HG03097 (cell line): ENCODE measurements around the gene FOXO1.

ENCODE experiments used
- ATAC-seq: cut with Tn5 transposase; IDR thresholded peaks from one replicate; pipeline ENCODE4 v1.9.1; 2021; ENCODE audit not compliant: unreplicated experiment, low FRiP score

Gene FOXO1

GRCh38 chr13:40640202-40640601 is 26.2 kb downstream of the FOXO1 start:
- no peak for ATAC-seq

DNA sequence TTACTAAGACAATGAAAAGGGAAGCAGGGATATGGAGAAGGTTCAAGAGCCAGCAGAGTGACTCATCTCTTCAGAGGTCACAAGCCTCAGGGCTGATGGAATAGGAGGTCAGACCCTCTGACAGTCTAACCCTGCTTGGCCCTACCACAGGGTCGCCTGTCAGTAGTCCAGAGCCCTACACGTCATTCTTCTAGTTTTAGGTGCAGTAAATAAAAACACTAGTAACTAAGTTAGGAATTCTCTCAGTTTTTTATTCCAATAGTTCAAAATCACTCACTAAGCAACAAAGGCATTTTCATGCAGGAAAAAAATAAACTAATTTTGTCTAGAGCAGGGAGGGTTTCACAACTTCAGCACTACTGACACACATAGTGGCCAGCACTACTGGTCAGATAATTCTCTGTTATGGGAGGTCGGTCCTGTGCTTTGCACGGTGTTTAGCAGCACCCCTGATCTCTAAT is 27.2 kb downstream of the FOXO1 start:
- no peak for ATAC-seq

DNA sequence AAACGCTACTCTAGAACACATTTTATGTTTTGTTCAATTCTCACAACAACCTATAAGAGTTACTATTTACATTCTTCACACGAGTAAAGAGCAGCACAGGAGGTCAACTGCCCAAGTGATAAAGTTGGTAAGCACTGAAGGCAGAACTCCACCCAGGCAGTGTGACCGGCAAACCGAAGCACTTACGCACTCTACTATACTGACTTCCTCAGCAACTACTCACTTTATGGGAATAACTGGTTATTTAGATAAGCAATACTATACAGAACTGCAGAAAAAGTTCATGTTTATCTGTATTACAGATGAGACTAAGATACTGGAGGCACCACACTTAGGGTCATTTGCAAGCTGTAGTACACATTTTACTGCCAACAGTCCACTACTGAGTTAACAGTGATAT is 28.8 kb downstream of the FOXO1 start:
- no peak for ATAC-seq

GRCh38 chr13:40635315-40635995 is 31.0 kb downstream of the FOXO1 start:
- ATAC-seq: no peak

- ATAC-seq: no peak
Measured at GRCh38 chr13:40632915-40633314, 33.5 kb downstream of the FOXO1 start.

DNA sequence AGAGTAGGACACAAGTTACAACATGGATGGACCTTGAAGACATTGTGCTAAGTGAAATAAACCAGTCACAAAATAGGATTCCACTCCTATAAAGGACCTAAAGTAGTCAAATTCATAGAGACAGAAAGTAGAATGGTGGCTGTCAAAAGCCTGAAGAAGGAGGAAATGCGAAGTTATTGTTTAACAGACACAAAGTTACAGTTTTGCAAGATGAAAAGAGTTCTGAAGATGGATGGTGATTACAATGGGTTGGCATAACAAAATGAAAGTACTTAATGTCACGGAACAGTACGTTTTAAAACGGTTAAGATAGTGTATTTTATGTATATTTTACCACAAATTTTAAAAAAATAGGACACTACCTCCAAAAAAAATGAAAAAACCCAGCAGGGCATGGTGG is 34.8 kb downstream of the FOXO1 start:
- no peak for ATAC-seq

DNA sequence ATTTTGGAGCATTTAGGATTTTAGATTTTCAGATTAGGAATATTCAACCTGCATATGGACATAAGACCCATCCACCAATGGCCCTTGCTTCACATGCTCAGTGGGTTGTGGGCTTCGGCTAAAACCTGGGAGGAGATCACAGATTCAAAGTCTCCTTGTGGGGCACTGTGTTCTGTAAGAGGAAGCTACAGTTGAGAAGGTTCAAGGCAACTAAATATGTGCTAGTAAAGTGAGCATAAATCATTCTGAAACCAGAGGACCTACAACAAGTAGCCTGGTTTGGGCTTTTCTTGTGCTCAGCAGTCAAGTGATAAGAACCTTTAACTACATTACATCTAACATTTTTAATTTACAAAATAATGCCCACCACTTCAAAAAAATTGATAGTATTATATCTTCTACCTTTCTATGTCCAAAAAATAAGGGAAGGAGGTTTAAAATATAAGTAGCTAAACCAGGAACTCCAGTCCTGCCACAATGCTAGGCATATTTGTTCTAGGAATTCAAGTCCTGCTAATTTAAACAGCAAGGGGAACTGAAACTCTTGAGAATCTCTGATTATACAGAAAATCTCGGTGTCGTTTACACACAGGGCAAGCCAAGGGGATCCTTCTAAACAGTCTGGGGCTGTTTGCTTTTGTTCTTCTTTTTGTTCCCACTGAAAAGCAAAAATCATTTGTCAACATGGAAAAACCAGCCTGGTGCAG is 36.6 kb downstream of the FOXO1 start:
- ATAC-seq: peak; percentile 52

DNA sequence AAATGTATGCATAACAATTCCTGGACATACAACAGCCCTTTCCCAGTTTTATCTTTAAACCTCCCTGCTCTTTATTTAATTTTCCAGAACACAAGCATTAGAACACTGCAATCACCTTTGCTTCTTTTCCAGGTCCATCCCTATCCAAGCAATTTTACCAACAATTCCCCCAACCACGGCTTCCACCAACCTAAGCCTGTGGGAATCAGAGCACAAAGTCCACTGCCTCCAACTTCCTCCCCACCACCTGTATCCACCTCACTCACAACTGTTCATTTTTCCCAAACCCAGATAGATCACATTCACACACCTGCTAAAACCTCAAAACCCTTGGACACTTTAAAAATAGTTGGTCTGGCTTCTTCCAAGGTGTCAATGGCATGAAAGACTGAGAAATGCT is 39.5 kb downstream of the FOXO1 start:
- no peak for ATAC-seq

DNA sequence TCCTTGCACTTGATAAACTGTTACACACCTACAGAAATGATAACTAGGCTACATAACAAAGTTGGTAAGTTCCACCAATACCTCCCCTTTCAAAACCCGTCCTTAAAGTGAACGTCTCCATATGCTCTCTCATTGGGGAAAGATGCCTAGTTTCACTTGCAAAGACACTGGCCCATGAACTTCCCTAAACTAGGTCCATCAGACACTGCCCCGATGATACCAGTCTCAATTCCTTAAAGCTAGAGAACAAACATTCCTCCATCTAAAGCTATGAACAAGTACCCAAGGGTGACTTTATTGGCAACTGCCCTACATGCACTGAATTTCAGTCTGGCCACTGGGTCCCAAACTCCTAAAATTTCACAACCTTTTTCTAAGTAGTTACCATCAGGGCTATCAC is 39.9 kb downstream of the FOXO1 start:
- no peak for ATAC-seq

DNA sequence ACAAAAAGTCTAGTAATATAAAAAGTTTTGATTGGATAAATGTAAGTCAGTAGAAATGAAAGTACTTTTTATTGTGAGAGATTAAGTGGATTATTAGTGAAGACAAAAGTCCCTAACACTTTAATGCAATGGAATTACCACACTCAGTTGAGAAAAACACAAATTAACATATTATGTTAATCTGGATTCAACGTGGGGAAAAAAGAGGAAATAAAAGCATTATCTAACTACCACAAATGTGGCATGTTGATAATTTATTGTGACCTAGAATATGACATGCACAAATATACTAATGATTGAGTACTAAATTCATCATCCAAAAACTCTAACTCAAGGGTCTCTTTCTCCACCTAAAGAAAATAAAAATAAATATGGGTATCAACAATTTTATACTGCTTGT is 41.5 kb downstream of the FOXO1 start:
- ATAC-seq: no peak

DNA sequence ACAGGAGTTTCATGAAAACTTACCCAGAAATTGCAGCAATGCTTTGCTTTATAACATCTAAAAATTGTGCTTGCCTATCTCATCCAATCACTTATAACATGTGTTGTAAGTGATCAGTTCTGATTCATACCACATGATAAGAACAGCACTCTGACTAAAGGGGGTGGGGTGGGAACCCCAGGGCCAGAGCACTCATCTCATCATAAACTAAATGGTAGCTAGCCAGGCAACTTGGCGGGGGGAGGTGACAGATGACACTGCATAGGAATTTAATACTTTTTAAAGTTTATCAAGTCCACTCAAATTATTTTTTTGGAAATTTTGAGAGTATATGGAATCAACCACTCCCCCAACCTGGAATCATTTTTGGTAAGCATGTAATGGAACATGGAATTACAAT is 42.1 kb downstream of the FOXO1 start:
- ATAC-seq: no peak

DNA sequence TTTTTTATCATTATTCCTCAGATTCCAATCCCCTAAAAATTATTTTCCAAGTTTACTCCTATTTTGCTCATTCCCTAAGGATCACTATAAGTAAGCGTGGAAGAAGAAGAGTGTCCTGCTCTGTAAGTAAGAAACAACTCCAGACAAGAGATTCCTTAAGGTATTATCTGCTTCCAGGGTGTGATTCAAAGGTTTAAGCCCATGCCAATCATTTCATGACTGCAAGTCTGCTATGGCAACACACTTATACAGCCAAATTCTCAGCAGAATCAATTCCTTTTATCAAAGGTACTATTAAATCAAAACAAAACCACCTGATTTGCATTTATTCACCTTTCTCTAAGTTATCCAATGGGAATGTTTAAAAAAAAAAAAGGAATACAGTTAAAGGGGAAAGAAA is 43.7 kb downstream of the FOXO1 start:
- ATAC-seq: no peak

GRCh38 chr13:40622246-40622645 is 44.2 kb downstream of the FOXO1 start:
- no peak for ATAC-seq

DNA sequence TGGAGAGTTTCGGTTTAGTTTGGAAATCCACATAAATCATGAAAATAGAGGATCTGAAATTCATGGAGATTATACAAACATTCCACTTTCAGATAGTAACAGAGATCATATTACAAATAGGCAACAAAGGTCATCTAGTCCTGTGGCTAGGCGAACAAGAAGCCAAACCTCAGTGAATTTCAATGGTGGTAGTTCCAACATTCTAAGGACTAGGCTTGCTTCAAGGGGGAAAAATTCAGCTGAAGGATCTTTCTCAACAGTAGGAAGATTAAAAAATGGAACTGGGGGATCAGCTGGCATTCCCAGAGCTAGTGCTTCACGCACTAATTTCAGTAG is 47.0 kb downstream of the FOXO1 start:
- ATAC-seq: no peak

- no peak for ATAC-seq
Measured at GRCh38 chr13:40618581-40619478, 47.6 kb downstream of the FOXO1 start.

GRCh38 chr13:40617801-40618356 is 48.6 kb downstream of the FOXO1 start:
- ATAC-seq: no peak

DNA sequence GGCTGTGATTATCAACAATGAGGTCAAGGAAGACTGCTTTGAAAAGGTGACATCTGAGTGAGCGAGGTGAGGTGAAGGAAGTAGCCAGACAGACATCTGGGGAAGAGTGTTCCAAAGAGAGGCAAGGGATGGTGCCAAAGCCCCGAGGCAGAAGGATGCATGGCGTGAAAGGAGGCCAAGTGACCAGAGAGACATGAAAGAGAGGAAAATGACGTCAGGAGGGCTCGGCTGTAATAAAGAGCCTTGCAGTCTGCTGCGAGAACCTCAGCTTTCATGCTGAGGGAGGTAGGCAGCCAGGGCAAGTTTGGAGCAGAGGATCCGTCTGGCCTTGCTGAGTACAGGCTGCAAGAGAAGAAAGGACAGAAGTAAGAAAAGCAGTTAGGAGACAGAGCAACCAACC is 50.8 kb downstream of the FOXO1 start:
- no peak for ATAC-seq

DNA sequence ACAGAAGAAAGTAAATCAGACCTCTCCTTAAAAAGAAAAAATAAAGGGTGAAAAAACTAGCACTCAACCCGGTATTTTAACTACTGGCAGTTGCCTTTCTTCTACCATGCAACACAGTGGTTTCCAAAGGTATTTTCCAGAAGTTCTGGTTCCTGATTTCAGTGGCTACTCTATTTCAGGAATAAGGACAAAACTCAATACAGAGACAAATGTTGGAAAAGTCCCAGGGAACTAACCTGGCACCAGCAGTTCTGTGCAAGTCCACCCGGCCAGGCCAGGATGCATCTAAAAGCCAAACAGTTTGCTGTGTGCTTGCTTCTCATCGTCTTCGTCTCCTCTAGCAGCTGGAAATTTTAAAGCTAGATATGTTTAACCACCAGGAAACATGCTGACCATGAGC is 52.5 kb downstream of the FOXO1 start:
- peak; percentile 10 for ATAC-seq

GRCh38 chr13:40613192-40613818 is 53.1 kb downstream of the FOXO1 start:
- ATAC-seq: peak; percentile 78

- ATAC-seq: no peak
Measured at GRCh38 chr13:40612041-40612440, 54.4 kb downstream of the FOXO1 start.

- no peak for ATAC-seq
Measured at GRCh38 chr13:40611635-40612034, 54.8 kb downstream of the FOXO1 start.
